Thoracic aorta (tissue), 2 donors: ENCODE measurements around the gene HOXD10. TPM values are rescaled to one million over a fixed set of nuclear protein-coding genes. Genes with fewer than 3 reads are reported as not detected.

Source experiments
- ATAC-seq: fragments of 150-250 bp; one replicate; pipeline ENCODE4 v1.8.0; 2017; ENCODE audit warnings: low read depth; ENCODE audit not compliant: insufficient number of reproducible peaks, low FRiP score
- DNase-seq: peaks from one replicate; pipeline ENCODE4 v3.0.0-alpha.2; 2020; ENCODE audit warnings: low spot score
- H3K27ac ChIP-seq, 2 donors: fragments of 200-600 bp; sonication (generic); 1 replicate in 1 of 2; 2 replicates in 1 of 2; pipeline ENCODE4 v1.5.1; 2016; ENCODE audit warnings: mild to moderate bottlenecking in 2 of 2, moderate library complexity in 2 of 2
- H3K27me3 ChIP-seq: fragments of 200-600 bp; sonication (generic); replicated peaks from 2 replicates; pipeline ENCODE4 v1.6.0; 2016; ENCODE audit warnings: mild to moderate bottlenecking; ENCODE audit not compliant: insufficient read depth
- H3K36me3 ChIP-seq: fragments of 200-600 bp; sonication (generic); one replicate; pipeline ENCODE4 v1.5.1; 2016
- H3K4me1 ChIP-seq, 2 donors: fragments of 200-600 bp; sonication (generic); 1 replicate in 1 of 2; 2 replicates in 1 of 2; pipeline versions ENCODE4 v1.5.1 to v1.6.0; 2016; ENCODE audit warnings: low read depth in 2 of 2, mild to moderate bottlenecking in 1 of 2; ENCODE audit not compliant: control insufficient read depth in 1 of 2
- H3K4me3 ChIP-seq: fragments of 200-600 bp; sonication (generic); 2 replicates; pipeline ENCODE4 v1.5.1; 2016; ENCODE audit warnings: mild to moderate bottlenecking
- H3K9me3 ChIP-seq: fragments of 200-600 bp; sonication (generic); 2 replicates; pipeline ENCODE4 v1.5.1; 2016
- CTCF ChIP-seq: fragments of 200-600 bp; sonication (generic); IDR thresholded peaks from one replicate; pipeline ENCODE4 v1.5.1; 2019; ENCODE audit warnings: antibody characterized with exemption
- total RNA-seq, 2 donors: library from RNA; depleted of rRNA; stranded (reverse); fragments of >200 nt; gene quantifications; one replicate each; pipeline versions ENCODE4 v1.1.0 to v1.2.3, GENCODE V29; 2016

HOXD10 gene
- total RNA-seq, 2 donors from 2014 or later = not detected

GRCh38 chr2:176105730-176106580 is 10.6 kb upstream of the HOXD10 start:
- DNase-seq (no peak), ATAC-seq (no peak)
- Histone ChIP-seq H3K36me3 (no peaks in the 10 kb centered on the region), H3K4me1 (peaks cover 12 to 25% of the 10 kb centered on the region in 2 donors), H3K4me3 (peak overlapping the region; percentile 64), H3K9me3 (no peaks in the 10 kb centered on the region), H3K27me3 (peaks cover 56% of the 10 kb centered on the region), H3K27ac (no peak overlapping the region)
- no peak for TF ChIP-seq CTCF

GRCh38 chr2:176106581-176107539 is 9.7 kb upstream of the HOXD10 start, which contains the start of gene HOXD11:
Gene HOXD11 (plus strand): TSS chr2:176107280. CDS start chr2:176107356, 76 bp downstream.
- Histone ChIP-seq H3K4me3 (peak within 1 kb of the TSS; percentile 64), H3K36me3 (no peaks in the 10 kb centered on the region), H3K4me1 (peaks cover 12 to 25% of the 10 kb centered on the region in 2 donors), H3K27ac (no peak within 1 kb of the TSS), H3K27me3 (peaks cover 54% of the 10 kb centered on the region), H3K9me3 (no peaks in the 10 kb centered on the region)
- ATAC-seq (no peak), DNase-seq (no peak)
- no peak for TF ChIP-seq CTCF

GRCh38 chr2:176107731-176108181 is 8.8 kb upstream of the HOXD10 start:
- DNase-seq (no peak), ATAC-seq (no peak)
- no peaks in the 10 kb centered on the region for H3K36me3 ChIP-seq
- peaks cover 45% of the 10 kb centered on the region for H3K27me3 ChIP-seq
- peaks cover 12 to 25% of the 10 kb centered on the region in 2 donors for H3K4me1 ChIP-seq
- H3K27ac ChIP-seq = no peak overlapping the region
- H3K9me3 ChIP-seq = no peaks in the 10 kb centered on the region
- no peak overlapping the region for H3K4me3 ChIP-seq
- no peak for TF ChIP-seq CTCF

GRCh38 chr2:176109192-176109901 is 7.2 kb upstream of the HOXD10 start:
- Histone ChIP-seq H3K9me3 (no peaks in the 10 kb centered on the region), H3K36me3 (no peaks in the 10 kb centered on the region), H3K27me3 (peaks cover 44% of the 10 kb centered on the region), H3K4me3 (no peak overlapping the region), H3K27ac (no peak overlapping the region), H3K4me1 (peaks cover 11 to 21% of the 10 kb centered on the region in 2 donors)
- TF ChIP-seq CTCF = no peak
- no peak for ATAC-seq
- no peak for DNase-seq
